Astrocyte of the spinal cord (primary cell): ENCODE data around the gene SLC26A2.
"Not testable (repeated sequence)": the region's sequence is repeated elsewhere in the genome, so short reads cannot be mapped to it uniquely, and the experiment has no call there.

Experiments
- DNase-seq: peaks from one replicate; pipeline ENCODE4 v3.0.0; 2011; ENCODE audit warnings: low read depth, low spot score
- H3K4me3 ChIP-seq: 2 replicates; pipeline ENCODE4 v1.5.1; 2011; ENCODE audit warnings: low read depth, mild to moderate bottlenecking, low read length, moderate library complexity
- CTCF ChIP-seq: IDR thresholded peaks from 2 replicates; pipeline ENCODE4 v1.5.1; 2012; ENCODE audit warnings: low read depth, mild to moderate bottlenecking, low read length, inconsistent platforms
- in situ Hi-C: cut with HindIII; loops from 2 replicates; pipeline ENCODE4 v1.10.0; 2017; ENCODE audit warnings: low sequenced_read_pairs

SLC26A2 gene

GRCh38 chr5:150021491-150022157 is 61.1 kb downstream of the SLC26A2 start:
- TF ChIP-seq CTCF, result no peak
- in situ Hi-C loops, result no loop called here
- H3K4me3 ChIP-seq, result no peak overlapping the region
- peak; percentile 89 for DNase-seq

- in situ Hi-C loops, result no loop called here
- DNase-seq, result peak; percentile 89
- no peak overlapping the region for H3K4me3 ChIP-seq
- no peak for TF ChIP-seq CTCF
Observed at GRCh38 chr5:150022158-150022531, 61.6 kb downstream of the SLC26A2 start.

GRCh38 chr5:150022681-150023080 is 62.1 kb downstream of the SLC26A2 start:
- no peak for TF ChIP-seq CTCF
- no peak for DNase-seq
- in situ Hi-C loops, result no loop called here
- H3K4me3 ChIP-seq, result no peak overlapping the region

GRCh38 chr5:150023136-150023535 is 62.6 kb downstream of the SLC26A2 start:
- H3K4me3 ChIP-seq, result no peak overlapping the region
- in situ Hi-C loops, result no loop called here
- no peak for TF ChIP-seq CTCF
- no peak for DNase-seq

GRCh38 chr5:150024346-150024984 is 63.9 kb downstream of the SLC26A2 start:
- no peak for DNase-seq
- TF ChIP-seq CTCF, result no peak
- in situ Hi-C loops, result no loop called here
- H3K4me3 ChIP-seq, result no peak overlapping the region

- in situ Hi-C loops, result no loop called here
- H3K4me3 ChIP-seq, result no peak overlapping the region
- TF ChIP-seq CTCF, result no peak
- no peak for DNase-seq
Observed at GRCh38 chr5:150026682-150027172, 66.2 kb downstream of the SLC26A2 start.

- DNase-seq, in situ Hi-C loops, H3K4me3 ChIP-seq: not testable (repeated sequence)
Observed at GRCh38 chr5:150028047-150028446, 67.5 kb downstream of the SLC26A2 start.
